Endothelial cell of umbilical vein (primary cell): ENCODE data around the gene CHST11. TPM values are rescaled to one million over a fixed set of nuclear protein-coding genes. Genes with fewer than 3 reads are reported as not detected.

Experiments used
- BruUV-seq: library from RNA; stranded (reverse); fragments of 400-500 nt; replicated peaks from 2 replicates; lab custom pipeline; 2021; lab: Mats Ljungman, UMichigan
- CTCF ChIA-PET: fragments of 300-600, 350-600 bp; sonication (Branson Sonifier 250); formaldehyde crosslinking; loops from one replicate; lab custom pipeline; 2021; ENCODE audit warnings: antibody characterized with exemption, inconsistent platforms; lab: Charles Lee
- POLR2A ChIA-PET: fragments of 300-600, 350-600 bp; sonication (Branson Sonifier 250); formaldehyde crosslinking; loops from one replicate; lab custom pipeline; 2021; ENCODE audit warnings: antibody characterized with exemption, inconsistent platforms; lab: Charles Lee
- DNase-seq: peaks from one replicate; pipeline ENCODE4 v3.0.0-alpha.2; 2011; ENCODE audit warnings: low read depth, low spot score
- FAIRE-seq: peaks from 2 replicates; lab custom pipeline; 2011; peaks lifted over from hg19 to GRCh38; lab: Jason Lieb, UNC
- H2AFZ ChIP-seq: 2 replicates; pipeline ENCODE4 v1.6.0; 2012; ENCODE audit warnings: low read depth, low read length, control low read depth, inconsistent platforms
- H3K27ac ChIP-seq: 2 replicates; pipeline ENCODE4 v1.5.1; 2011; ENCODE audit warnings: low read depth, mild to moderate bottlenecking, control low read depth, low read length, moderate library complexity; ENCODE audit not compliant: insufficient read depth
- H3K27me3 ChIP-seq, 2 experiments: 2 replicates each; pipeline versions ENCODE4 v1.6.0 to v1.6.1; 2011; ENCODE audit warnings: low read length in 2 of 2, mixed read lengths in 1 of 2; ENCODE audit not compliant: control insufficient read depth in 2 of 2, insufficient read depth in 2 of 2
- H3K36me3 ChIP-seq, 2 experiments: 2 replicates in 1 of 2; 3 replicates in 1 of 2; pipeline ENCODE4 v1.5.1; 2011; ENCODE audit warnings: low read length in 2 of 2, mild to moderate bottlenecking in 1 of 2, moderate library complexity in 1 of 2; ENCODE audit not compliant: control insufficient read depth in 2 of 2, insufficient read depth in 2 of 2; ENCODE audit errors: extremely low read depth in 1 of 2
- H3K4me1 ChIP-seq: 3 replicates; pipeline ENCODE4 v1.5.1; 2011; ENCODE audit warnings: mild to moderate bottlenecking, low read length; ENCODE audit not compliant: control insufficient read depth, insufficient read depth; ENCODE audit errors: extremely low read depth
- H3K4me2 ChIP-seq: 2 replicates; pipeline ENCODE4 v1.6.1; 2011; ENCODE audit warnings: low read length, control low read depth, mixed read lengths; ENCODE audit not compliant: insufficient read depth
- H3K4me3 ChIP-seq, 3 experiments: fragments of 200-600 bp in 1 of 3; sonication (generic), shearing (Covaris generic) in 1 of 3; replicated peaks in 1 of 3; 2 replicates each; pipeline ENCODE4 v1.5.1; 2011 to 2016; ENCODE audit warnings: control low read depth in 3 of 3, low read length in 3 of 3, mild to moderate bottlenecking in 2 of 3, inconsistent platforms in 1 of 3, low read depth in 1 of 3, moderate library complexity in 1 of 3; ENCODE audit not compliant: insufficient read depth in 1 of 3
- H3K79me2 ChIP-seq: 2 replicates; pipeline ENCODE4 v1.6.0; 2012; ENCODE audit warnings: low read length, inconsistent platforms; ENCODE audit not compliant: control insufficient read depth, insufficient read depth
- H3K9ac ChIP-seq: replicated peaks from 2 replicates; pipeline ENCODE3; 2011; ENCODE audit warnings: low read length, control low read depth; ENCODE audit not compliant: insufficient read depth; ENCODE audit errors: extremely low read depth
- H3K9me1 ChIP-seq: replicated peaks from 3 replicates; pipeline ENCODE4 v1.6.0; 2011; ENCODE audit warnings: mild to moderate bottlenecking, low read length; ENCODE audit not compliant: control insufficient read depth, insufficient read depth; ENCODE audit errors: extremely low read depth
- H3K9me3 ChIP-seq: replicated peaks from 2 replicates; pipeline ENCODE4 v1.5.1; 2012; ENCODE audit warnings: low read length, inconsistent platforms; ENCODE audit not compliant: control insufficient read depth, insufficient read depth
- H4K20me1 ChIP-seq: replicated peaks from 2 replicates; pipeline ENCODE3; 2011; ENCODE audit warnings: mild to moderate bottlenecking, low read length; ENCODE audit not compliant: control insufficient read depth, insufficient read depth; ENCODE audit errors: extremely low read depth
- CTCF ChIP-seq, 2 donors: IDR thresholded peaks; 1 replicate in 1 of 2; 2 replicates in 1 of 2; pipeline ENCODE4 v1.5.1; 2011; ENCODE audit warnings: low read length in 2 of 2, mild to moderate bottlenecking in 2 of 2, moderate library complexity in 2 of 2, control low read depth in 1 of 2, inconsistent platforms in 1 of 2, low read depth in 1 of 2; ENCODE audit not compliant: insufficient read depth in 1 of 2; ENCODE audit errors: extremely low read depth in 1 of 2
- EZH2 ChIP-seq: IDR thresholded peaks from 2 replicates; pipeline ENCODE4 v1.6.1; 2012; ENCODE audit warnings: borderline replicate concordance, low read depth, mild to moderate bottlenecking, moderate library complexity, low read length, inconsistent platforms; ENCODE audit not compliant: severe bottlenecking
- FOS ChIP-seq: IDR thresholded peaks from 2 replicates; pipeline ENCODE4 v1.6.1; 2011; ENCODE audit warnings: mild to moderate bottlenecking, low read length, moderate library complexity, borderline replicate concordance; ENCODE audit not compliant: insufficient read depth
- GATA2 ChIP-seq: IDR thresholded peaks from 2 replicates; pipeline ENCODE4 v1.7.0; 2011; ENCODE audit warnings: low read depth, mild to moderate bottlenecking, moderate library complexity, mixed read lengths, low read length; ENCODE audit not compliant: insufficient read length, insufficient read depth
- JUN ChIP-seq: IDR thresholded peaks from 2 replicates; pipeline ENCODE4 v1.6.1; 2011; ENCODE audit warnings: borderline replicate concordance, low read depth; ENCODE audit not compliant: insufficient read length, insufficient read depth
- MAX ChIP-seq: IDR thresholded peaks from 2 replicates; pipeline ENCODE4 v1.6.1; 2011; ENCODE audit not compliant: insufficient read depth, insufficient read length
- MYC ChIP-seq: IDR thresholded peaks from one replicate; pipeline ENCODE4 v1.6.1; 2011; ENCODE audit warnings: mild to moderate bottlenecking, low read depth, low read length
- POLR2A ChIP-seq: IDR thresholded peaks from 2 replicates; pipeline ENCODE4 v1.6.1; 2012; ENCODE audit warnings: low read depth, mild to moderate bottlenecking, control low read depth, low read length
- POLR2AphosphoS5 ChIP-seq: IDR thresholded peaks from 2 replicates; pipeline ENCODE4 v1.6.1; 2012; ENCODE audit warnings: low read depth, mild to moderate bottlenecking, control low read depth, low read length, moderate library complexity; ENCODE audit not compliant: insufficient read depth
- dilution Hi-C: fragments of 300-500 bp; cut with MboI; formaldehyde crosslinking; loops from one replicate; pipeline ENCODE4 v1.15.0; 2019; ENCODE audit warnings: low sequenced_read_pairs; ENCODE audit not compliant: extremely low pct_ligation_motif_present
- intact Hi-C: fragments of 100-400 bp; cut with micrococcal nuclease; formaldehyde crosslinking; loops from one replicate; pipeline ENCODE4 v1.10.0; 2022
- polyA plus RNA-seq, 4 experiments: library from polyadenylated mRNA; depleted of rRNA in 3 of 4; stranded (reverse) in 3 of 4; unstranded in 1 of 4; fragments of >200 nt; gene quantifications; 2 replicates each; pipeline versions ENCODE4 v1.2.1 to v1.2.3, GENCODE V29; 2011 to 2012; ENCODE audit warnings: missing spikeins in 1 of 4
- total RNA-seq: library from RNA; stranded (reverse); gene quantifications from 2 replicates; pipeline ENCODE4 v1.2.3, GENCODE V29; 2021

CHST11 gene
- total and polyA plus RNA-seq, 2 donors (not counting 3 experiments of a cell fraction or from before 2014, with no cell fraction given), result 19.7 to 20.9 TPM

GRCh38 chr12:104466709-104467345, 10.1 kb downstream of the CHST11 start:
- CTCF ChIA-PET, result interaction anchor here (1.0 to 1.3 kb wide), 2 partner anchors 85 kb away, joined by 3 to 4 read pairs; no protein-coding TSS in a partner anchor
- Histone ChIP-seq H4K20me1 (no peaks in the 10 kb centered on the region), H3K27ac (no peak overlapping the region), H2AFZ (no peak overlapping the region), H3K36me3 (no peaks in the 10 kb centered on the region), H3K4me1 (peaks cover 16% of the 10 kb centered on the region), H3K9ac (no peak overlapping the region), H3K9me3 (no peaks in the 10 kb centered on the region), H3K79me2 (peaks cover 75% of the 10 kb centered on the region), H3K9me1 (no peaks in the 10 kb centered on the region), H3K4me2 (no peak overlapping the region), H3K4me3 (no peak overlapping the region), H3K27me3 (no peaks in the 10 kb centered on the region)
- dilution Hi-C loops (no loop called here), intact Hi-C loops (no loop called here)
- POLR2A ChIA-PET, result no interaction called here
- FAIRE-seq, result no peak
- TF ChIP-seq POLR2A, result no peak
- TF ChIP-seq FOS, result no peak
- TF ChIP-seq CTCF (IDR thresholded peaks at IDR 0.05; ENCODE audit: extremely low read depth in 1 of 2, insufficient read depth in 1 of 2, low read depth in 1 of 2, low read length in 2 of 2), result no peak
- TF ChIP-seq EZH2, result no peak
- TF ChIP-seq MAX, result no peak
- TF ChIP-seq MYC, result no peak
- no peak for TF ChIP-seq GATA2
- no peak for TF ChIP-seq JUN
- no peak for TF ChIP-seq POLR2AphosphoS5
- no TSS peak for BruUV-seq
- DNase-seq, result no peak
